Stimulated activated CD8-positive, alpha-beta memory T cell treated with anti-CD3 and anti-CD28 coated beads, Interleukin-4, amount 100 ng/mL, for 48 hours (primary cell): ENCODE measurements around the gene RCAN3.
"Not testable (repeated sequence)": the region's sequence is repeated elsewhere in the genome, so short reads cannot be mapped to it uniquely, and the experiment has no call there.

Experiments
- DNase-seq: peaks from one replicate; pipeline ENCODE4 v3.0.0-alpha.2; 2020

RCAN3 gene

GRCh38 chr1:24502709-24503058, at the start of gene RCAN3:
TSS of gene RCAN3 (plus strand) at chr1:24502836. CDS start at chr1:24514373, 11,537 bp downstream.
- DNase-seq = peak; percentile 89

DNA sequence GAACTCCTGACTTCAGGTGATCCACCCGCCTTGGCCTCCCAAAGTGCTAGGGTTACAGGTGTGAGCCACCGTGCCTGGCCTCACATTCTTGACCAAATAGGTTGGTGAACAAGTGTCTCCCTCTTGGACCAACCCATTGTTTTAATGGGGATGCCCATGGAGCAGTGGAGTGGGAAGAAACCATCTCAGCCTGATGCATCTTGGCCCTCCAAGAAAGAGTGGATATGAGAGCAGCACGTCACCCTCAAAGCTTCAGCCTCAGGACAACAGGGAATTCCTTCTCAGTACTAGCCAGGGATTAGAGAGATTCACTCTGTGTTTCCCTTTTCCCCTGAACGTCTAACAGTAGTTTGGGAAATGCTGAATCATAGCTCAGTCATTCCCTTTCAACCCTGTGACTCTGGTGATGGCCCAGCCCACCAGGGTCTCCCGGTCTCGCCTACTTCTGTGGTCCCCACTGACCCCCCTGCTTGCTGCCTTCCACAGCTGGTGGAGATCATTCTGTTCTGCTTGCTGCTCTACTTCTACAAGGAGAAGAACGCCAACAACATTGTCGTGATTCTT, 49.6 kb upstream of the RCAN3 start:
- no peak for DNase-seq

DNA sequence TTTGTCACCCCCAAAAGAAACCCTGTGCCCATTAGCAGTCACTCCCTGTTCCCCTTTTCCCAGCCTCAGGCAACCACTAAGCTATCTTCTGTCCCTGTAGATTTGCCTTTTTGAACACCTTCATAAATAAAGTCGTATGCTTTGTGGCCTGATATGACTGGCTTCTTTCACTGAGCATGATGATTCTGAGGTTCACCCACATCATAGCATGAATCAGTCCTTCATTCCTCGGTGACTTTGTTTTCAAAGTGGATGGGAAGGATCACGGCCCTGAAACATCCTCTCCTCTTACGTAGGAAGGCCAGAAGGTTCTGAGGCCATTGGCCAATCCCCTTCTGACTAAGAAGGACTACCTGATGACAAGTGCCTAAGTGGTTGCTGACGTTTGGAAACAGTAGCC, 48.0 kb upstream of the RCAN3 start:
- DNase-seq = no peak

GRCh38 chr1:24455272-24455671, 47.4 kb upstream of the RCAN3 start:
- DNase-seq = no peak

DNA sequence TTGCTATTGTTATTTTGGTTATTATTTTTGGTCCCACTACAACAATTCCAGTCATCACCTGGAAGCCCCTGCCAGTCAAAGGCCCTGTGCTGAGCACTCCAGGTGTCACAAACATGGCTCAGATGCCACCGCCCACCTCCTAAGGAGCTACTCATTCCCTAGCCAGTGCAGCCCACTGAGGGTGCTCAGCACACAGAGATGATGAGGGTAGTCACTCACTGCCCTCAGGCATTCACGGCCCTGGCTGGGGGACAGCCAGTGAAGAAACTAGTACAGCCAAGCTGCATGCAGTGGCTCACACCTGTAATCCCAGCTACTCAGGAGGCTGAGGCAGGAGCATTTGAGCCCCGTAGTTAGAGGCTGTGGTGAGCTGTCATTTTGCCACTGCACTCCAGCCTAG, 44.8 kb upstream of the RCAN3 start:
- no peak for DNase-seq

- no peak for DNase-seq
These were observed 42.9 kb upstream of the RCAN3 start for GRCh38 chr1:24459551-24460266.

- DNase-seq = not testable (repeated sequence)
These were observed 40.5 kb upstream of the RCAN3 start for GRCh38 chr1:24462128-24462527.

GRCh38 chr1:24463776-24464735, 38.6 kb upstream of the RCAN3 start:
- no peak for DNase-seq

- DNase-seq = no peak
These were observed 37.5 kb upstream of the RCAN3 start for GRCh38 chr1:24465099-24465498.

- DNase-seq = no peak
These were observed 37.0 kb upstream of the RCAN3 start for GRCh38 chr1:24465638-24466037.

DNA sequence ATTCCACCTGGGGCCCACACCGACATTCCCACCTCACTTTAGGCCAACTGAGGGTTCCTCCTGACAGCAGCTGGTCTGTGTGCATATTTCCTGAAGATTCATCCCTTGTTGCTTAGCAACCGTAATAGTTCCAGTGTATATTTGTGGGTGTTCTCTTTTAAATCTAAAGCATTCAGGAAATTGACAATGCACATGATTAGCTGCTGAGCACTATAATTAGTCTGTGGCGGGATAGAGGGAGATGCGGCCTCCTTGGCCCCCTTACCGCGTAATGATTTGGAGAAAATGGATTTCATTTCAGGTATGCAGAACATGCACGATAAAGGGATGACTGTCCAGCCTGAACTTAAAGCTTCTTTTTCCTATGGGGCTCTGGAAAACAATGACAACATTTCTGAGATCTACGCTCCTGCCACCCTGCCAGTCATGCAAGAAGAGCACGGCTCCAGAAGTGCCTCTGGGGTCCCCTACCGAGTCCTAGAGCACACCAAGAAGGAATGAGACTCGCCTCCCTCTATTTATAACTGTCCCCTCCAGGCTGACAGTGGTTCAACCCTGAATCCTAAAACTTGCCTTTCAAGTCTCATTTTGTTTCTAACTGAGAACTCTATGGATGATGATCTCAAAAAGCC, 33.8 kb upstream of the RCAN3 start:
- no peak for DNase-seq

DNA sequence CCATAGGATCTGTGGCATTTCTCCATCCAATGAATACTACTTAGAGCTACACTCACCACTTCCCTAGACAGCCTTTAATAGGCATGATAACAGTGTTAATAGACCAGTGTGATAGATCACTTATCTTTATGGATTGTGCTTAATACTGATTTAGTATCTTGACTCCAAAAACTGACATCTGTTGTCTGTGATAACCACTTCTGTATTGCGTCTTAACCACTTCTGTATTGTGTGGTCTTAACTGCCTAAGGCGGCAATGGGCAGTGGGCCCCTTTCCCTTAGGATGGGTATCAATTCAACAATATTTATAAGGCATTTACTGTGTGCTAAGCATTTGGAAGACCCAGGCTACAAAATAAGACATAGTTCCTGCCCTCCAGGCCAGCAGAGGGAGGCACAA, 32.0 kb upstream of the RCAN3 start:
- no peak for DNase-seq

DNA sequence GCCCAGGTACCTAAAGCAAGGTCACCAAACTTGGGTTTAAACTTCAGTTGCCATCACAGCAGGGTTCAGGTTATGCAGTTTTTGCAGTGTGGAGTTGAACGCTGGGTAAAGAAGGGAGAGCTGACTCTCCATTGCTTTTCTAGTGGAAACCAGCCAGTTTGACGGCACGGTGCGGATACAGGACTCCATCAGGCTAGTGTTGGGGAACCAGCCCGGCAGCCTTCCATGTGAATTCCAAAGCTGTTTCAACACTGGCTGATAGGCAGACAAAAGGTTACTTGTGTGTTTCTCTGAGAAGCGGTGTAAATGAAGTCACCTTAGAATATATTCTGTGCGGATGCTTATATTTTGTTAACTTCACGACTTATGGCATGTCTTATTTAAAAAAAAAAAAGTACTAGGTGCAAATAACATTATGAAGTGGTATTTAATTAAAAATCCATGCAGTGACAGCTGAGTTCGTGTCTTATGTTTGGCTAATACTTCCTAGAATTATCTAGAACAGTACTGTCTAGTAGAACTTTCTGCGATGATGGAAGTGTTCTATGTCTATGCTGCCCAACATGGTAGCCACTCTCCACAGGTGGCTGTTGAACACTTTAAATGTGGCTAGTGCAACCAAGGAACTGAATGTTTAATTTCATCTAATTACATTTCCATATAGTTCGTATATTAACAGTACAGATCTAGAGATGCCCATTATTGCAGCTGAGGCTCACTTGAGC, 29.9 kb upstream of the RCAN3 start:
- no peak for DNase-seq

GRCh38 chr1:24474193-24474592, 28.4 kb upstream of the RCAN3 start:
- no peak for DNase-seq

- no peak for DNase-seq
These were observed 26.9 kb upstream of the RCAN3 start for GRCh38 chr1:24475700-24476099.

DNA sequence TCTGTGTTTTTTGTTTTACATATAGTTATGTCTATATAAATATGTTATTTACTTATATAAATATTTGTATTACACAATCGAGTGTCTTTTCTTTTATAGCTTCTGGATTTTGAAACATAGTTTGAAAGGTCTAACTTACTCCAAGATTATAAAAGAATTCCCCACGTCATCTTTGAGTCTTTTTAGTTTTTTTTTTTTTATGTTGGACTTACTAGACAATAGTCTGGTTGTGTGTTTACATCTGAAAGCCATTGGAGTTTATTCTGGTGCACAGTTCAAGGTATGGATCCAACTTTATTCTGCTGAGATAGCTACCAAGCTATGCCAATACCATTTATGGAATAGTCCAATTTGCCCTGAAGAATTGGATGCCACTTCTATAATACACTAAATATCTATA, 26.1 kb upstream of the RCAN3 start:
- DNase-seq = no peak

GRCh38 chr1:24477309-24477708, 25.3 kb upstream of the RCAN3 start:
- DNase-seq = no peak

GRCh38 chr1:24481101-24481500, 21.5 kb upstream of the RCAN3 start:
- peak; percentile 63 for DNase-seq

DNA sequence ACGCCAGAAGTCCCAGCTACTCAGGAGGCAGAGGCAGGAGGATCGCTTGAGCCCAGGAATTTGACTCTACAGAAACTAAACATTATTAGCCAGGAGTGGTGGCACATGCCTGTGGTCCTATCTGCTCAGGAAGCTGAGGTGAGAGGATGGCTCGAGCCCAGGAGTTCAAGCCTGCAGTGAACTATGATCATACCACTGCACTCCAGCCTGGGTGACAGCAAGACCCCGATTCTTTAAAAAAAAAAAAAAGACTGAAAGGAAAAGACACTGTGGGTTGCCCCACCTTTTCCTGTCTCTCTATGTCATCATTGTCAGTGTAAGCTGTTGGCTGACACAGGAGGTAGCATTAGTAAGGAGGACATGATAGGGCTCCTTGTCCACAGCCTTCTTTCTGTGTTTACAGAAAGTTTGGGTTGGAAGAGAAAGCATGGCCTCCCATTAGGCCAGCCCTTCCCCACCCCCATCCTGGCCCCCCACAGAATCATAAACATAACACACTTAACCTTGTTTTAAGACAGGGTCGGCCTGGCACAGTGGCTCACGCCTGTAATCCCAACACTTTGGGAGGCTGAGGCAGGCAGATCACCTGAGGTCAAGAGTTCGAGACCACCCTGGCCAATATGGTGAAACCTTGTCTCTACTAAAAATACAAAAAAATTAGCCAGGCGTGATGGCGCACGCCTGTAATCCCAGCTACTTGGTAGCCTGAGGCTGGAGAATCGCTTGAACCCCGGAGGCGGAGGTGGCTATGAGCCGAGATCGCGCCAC, 20.6 kb upstream of the RCAN3 start:
- no peak for DNase-seq

DNA sequence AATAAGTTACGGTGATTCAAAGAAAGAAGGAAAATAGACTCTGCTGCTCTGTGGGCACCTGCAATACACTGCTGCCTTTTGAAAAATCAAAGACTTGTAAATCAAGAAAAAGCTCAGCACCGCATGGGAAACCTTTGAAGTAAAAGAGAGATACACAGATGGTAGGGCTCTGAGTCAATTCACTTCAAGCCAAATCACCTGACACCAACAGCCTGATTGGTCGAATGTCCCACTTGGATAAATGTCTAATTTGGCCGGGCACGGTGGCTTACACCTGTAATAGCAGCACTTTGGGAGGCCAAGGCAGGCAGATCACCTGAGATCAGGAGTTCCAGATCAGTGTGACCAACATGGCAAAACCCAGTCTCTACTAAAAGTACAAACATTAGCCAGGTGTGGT, 19.2 kb upstream of the RCAN3 start:
- DNase-seq = no peak

GRCh38 chr1:24484199-24484598, 18.4 kb upstream of the RCAN3 start:
- DNase-seq = no peak
